ENCODE data around the gene CLCN6. TPM values are rescaled to one million over a fixed set of nuclear protein-coding genes. Genes with fewer than 3 reads are reported as not detected.
A peak's percentile ranks its signal among the peaks of the same experiment; 100 is the strongest.

CLCN6 gene
- total and polyA plus RNA-seq, 10 of the 15 experiments (the other 5 are each of a cell fraction or from before 2014, with no cell fraction given): 2.2 to 20.9 (median 10.2) TPM

GRCh38 chr1:11823366-11824137 is 17.6 kb downstream of the CLCN6 start:
- H3K9ac ChIP-seq (ENCODE audit: control insufficient read depth, insufficient read depth, low read length): no peak overlapping the region
- no peaks in the 10 kb centered on the region for H3K9me3 ChIP-seq (replicated peaks; ENCODE audit: control insufficient read depth, insufficient read depth, low read length)
- intact Hi-C loops (cut with micrococcal nuclease; ENCODE audit: unreplicated experiment): no loop called here
- ATAC-seq: no peak
- H3K4me1 ChIP-seq (ENCODE audit: control insufficient read depth, insufficient read depth, low read length): no peaks in the 10 kb centered on the region
- ChIA-PET POLR2A (interaction anchor here (0.6 kb wide), 1 partner anchor 9 kb away, joined by 3 read pairs; no protein-coding TSS in a partner anchor), CTCF (interaction anchor here (2.5 kb wide), 1 partner anchor 15 kb away, joined by 9 read pairs; no protein-coding TSS in a partner anchor), SMC1A (ENCODE audit: uncharacterized antibody, unreplicated experiment) (no interaction called here), RAD21 (ENCODE audit: unreplicated experiment) (no interaction called here)
- DNase-seq (ENCODE audit: low read depth, low spot score): no peak
- no peaks in the 10 kb centered on the region for H3K79me2 ChIP-seq (ENCODE audit: control insufficient read depth, insufficient read depth, low read length)
- TF ChIP-seq POLR2A (IDR thresholded peaks at IDR 0.05; ENCODE audit: low read depth, low read length) (0 out of 2 replicates have a peak, but pooled peaks have one; percentile 18), CBX3 (IDR thresholded peaks at IDR 0.05; ENCODE audit: borderline replicate concordance, low read depth) (no peak)
- WGBS (ENCODE audit: insufficient coverage, insufficient replicate concordance, low lambda C conversion rate, missing lambda C conversion rate): 93% methylated on average over 17 of the region's 17 CpGs
- H3K27me3 ChIP-seq (replicated peaks in 1 of 2; ENCODE audit: control insufficient read depth in 2 of 2, insufficient read depth in 2 of 2, low read length in 1 of 2): no peaks in the 10 kb centered on the region
- no peaks in the 10 kb centered on the region for H4K20me1 ChIP-seq (ENCODE audit: control insufficient read depth, insufficient read depth)
- no peak overlapping the region for H3K27ac ChIP-seq (ENCODE audit: control insufficient read depth, insufficient read depth)
- H3K4me3 ChIP-seq: no peak overlapping the region
- no peak overlapping the region for H2AFZ ChIP-seq (ENCODE audit: control insufficient read depth, low read depth, low read length)
- no peak overlapping the region for H3K4me2 ChIP-seq (ENCODE audit: control insufficient read depth, insufficient read depth)
- no peak for FAIRE-seq
- no TSS peak for BruUV-seq (replicated peaks)
- in situ Hi-C loops (cut with MboI): no loop called here
- H3K36me3 ChIP-seq (ENCODE audit: control insufficient read depth in 2 of 2, insufficient read depth in 2 of 2, low read length in 1 of 2): peaks cover 4 to 22% of the 10 kb centered on the region in 2 experiments; a peak in 3 of 4 replicates

DNA sequence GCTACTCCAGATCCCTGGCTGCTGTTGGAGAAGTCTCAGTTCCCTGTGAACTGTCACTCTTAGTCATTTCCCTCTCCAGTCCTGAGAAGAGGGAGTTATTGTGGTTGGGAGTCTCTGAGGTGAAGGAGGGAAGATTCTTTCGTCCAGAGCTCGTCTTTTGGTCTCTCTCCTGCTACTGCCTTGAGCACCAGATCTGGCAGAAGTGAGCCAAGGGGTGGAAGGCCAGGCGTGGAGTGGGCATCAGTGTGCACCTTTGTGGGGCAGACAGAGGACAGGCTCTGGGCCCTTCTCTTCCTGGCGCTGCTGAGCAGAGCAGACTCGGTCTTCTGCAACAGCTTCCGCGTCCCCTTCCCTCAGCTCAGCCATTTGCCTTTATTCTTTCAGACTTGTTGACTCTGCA is 19.1 kb downstream of the CLCN6 start:
- Histone ChIP-seq H3K9ac (ENCODE audit: control insufficient read depth, insufficient read depth, low read length) (no peak overlapping the region), H3K79me2 (ENCODE audit: control insufficient read depth, insufficient read depth, low read length) (no peaks in the 10 kb centered on the region), H3K9me3 (replicated peaks; ENCODE audit: control insufficient read depth, insufficient read depth, low read length) (no peaks in the 10 kb centered on the region), H3K4me1 (ENCODE audit: control insufficient read depth, insufficient read depth, low read length) (no peaks in the 10 kb centered on the region), H4K20me1 (ENCODE audit: control insufficient read depth, insufficient read depth) (no peaks in the 10 kb centered on the region), H3K36me3 (ENCODE audit: control insufficient read depth in 2 of 2, insufficient read depth in 2 of 2, low read length in 1 of 2) (peaks cover 10 to 25% of the 10 kb centered on the region in 2 experiments; a peak in 3 of 4 replicates), H3K27me3 (replicated peaks in 1 of 2; ENCODE audit: control insufficient read depth in 2 of 2, insufficient read depth in 2 of 2, low read length in 1 of 2) (no peaks in the 10 kb centered on the region), H3K27ac (ENCODE audit: control insufficient read depth, insufficient read depth) (no peak overlapping the region), H3K4me2 (ENCODE audit: control insufficient read depth, insufficient read depth) (no peak overlapping the region), H2AFZ (ENCODE audit: control insufficient read depth, low read depth, low read length) (no peak overlapping the region), H3K4me3 (no peak overlapping the region)
- TF ChIP-seq, protein P1, sequence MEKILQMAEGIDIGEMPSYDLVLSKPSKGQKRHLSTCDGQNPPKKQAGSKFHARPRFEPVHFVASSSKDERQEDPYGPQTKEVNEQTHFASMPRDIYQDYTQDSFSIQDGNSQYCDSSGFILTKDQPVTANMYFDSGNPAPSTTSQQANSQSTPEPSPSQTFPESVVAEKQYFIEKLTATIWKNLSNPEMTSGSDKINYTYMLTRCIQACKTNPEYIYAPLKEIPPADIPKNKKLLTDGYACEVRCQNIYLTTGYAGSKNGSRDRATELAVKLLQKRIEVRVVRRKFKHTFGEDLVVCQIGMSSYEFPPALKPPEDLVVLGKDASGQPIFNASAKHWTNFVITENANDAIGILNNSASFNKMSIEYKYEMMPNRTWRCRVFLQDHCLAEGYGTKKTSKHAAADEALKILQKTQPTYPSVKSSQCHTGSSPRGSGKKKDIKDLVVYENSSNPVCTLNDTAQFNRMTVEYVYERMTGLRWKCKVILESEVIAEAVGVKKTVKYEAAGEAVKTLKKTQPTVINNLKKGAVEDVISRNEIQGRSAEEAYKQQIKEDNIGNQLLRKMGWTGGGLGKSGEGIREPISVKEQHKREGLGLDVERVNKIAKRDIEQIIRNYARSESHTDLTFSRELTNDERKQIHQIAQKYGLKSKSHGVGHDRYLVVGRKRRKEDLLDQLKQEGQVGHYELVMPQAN (conservative IDR thresholded peaks at IDR 0.05): no peak
- TF ChIP-seq NFXL1 (IDR thresholded peaks at IDR 0.05; ENCODE audit: borderline replicate concordance) (no peak), SP1 (IDR thresholded peaks at IDR 0.05; ENCODE audit: low read depth, low read length) (no peak), SUZ12 (IDR thresholded peaks at IDR 0.05; ENCODE audit: unreplicated experiment) (no peak)
- TF ChIP-seq, protein P2, sequence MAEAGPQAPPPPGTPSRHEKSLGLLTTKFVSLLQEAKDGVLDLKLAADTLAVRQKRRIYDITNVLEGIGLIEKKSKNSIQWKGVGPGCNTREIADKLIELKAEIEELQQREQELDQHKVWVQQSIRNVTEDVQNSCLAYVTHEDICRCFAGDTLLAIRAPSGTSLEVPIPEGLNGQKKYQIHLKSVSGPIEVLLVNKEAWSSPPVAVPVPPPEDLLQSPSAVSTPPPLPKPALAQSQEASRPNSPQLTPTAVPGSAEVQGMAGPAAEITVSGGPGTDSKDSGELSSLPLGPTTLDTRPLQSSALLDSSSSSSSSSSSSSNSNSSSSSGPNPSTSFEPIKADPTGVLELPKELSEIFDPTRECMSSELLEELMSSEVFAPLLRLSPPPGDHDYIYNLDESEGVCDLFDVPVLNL (IDR thresholded peaks at IDR 0.05; ENCODE audit: low read depth, low read length): no peak
- intact Hi-C loops (cut with micrococcal nuclease; ENCODE audit: unreplicated experiment): no loop called here
- in situ Hi-C loops (cut with MboI): no loop called here
- SMC1A ChIA-PET (ENCODE audit: uncharacterized antibody, unreplicated experiment): no interaction called here
- FAIRE-seq (no peak), DNase-seq (ENCODE audit: low read depth, low spot score) (no peak), ATAC-seq (no peak)
- 89% methylated on average over 7 of the region's 7 CpGs for WGBS (ENCODE audit: insufficient coverage, insufficient replicate concordance, low lambda C conversion rate, missing lambda C conversion rate)
- BruUV-seq (replicated peaks): no TSS peak
- POLR2A ChIA-PET: interaction anchor here (0.6 kb wide), 1 partner anchor 137 kb away, joined by 4 read pairs; no protein-coding TSS in a partner anchor
- RAD21 ChIA-PET (ENCODE audit: unreplicated experiment): no interaction called here
- CTCF ChIA-PET: interaction anchor here (1.0 to 2.5 kb wide), 2 partner anchors 13 to 43 kb away, joined by 3 to 9 read pairs; no protein-coding TSS in a partner anchor
